NCI-H1417 (cell line): ENCODE measurements around the gene IL36A.

ENCODE experiments used
- DNase-seq, 3 experiments: peaks; one replicate each; lab custom pipeline; 2025; lab: John Stamatoyannopoulos, UW

The IL36A gene

DNA sequence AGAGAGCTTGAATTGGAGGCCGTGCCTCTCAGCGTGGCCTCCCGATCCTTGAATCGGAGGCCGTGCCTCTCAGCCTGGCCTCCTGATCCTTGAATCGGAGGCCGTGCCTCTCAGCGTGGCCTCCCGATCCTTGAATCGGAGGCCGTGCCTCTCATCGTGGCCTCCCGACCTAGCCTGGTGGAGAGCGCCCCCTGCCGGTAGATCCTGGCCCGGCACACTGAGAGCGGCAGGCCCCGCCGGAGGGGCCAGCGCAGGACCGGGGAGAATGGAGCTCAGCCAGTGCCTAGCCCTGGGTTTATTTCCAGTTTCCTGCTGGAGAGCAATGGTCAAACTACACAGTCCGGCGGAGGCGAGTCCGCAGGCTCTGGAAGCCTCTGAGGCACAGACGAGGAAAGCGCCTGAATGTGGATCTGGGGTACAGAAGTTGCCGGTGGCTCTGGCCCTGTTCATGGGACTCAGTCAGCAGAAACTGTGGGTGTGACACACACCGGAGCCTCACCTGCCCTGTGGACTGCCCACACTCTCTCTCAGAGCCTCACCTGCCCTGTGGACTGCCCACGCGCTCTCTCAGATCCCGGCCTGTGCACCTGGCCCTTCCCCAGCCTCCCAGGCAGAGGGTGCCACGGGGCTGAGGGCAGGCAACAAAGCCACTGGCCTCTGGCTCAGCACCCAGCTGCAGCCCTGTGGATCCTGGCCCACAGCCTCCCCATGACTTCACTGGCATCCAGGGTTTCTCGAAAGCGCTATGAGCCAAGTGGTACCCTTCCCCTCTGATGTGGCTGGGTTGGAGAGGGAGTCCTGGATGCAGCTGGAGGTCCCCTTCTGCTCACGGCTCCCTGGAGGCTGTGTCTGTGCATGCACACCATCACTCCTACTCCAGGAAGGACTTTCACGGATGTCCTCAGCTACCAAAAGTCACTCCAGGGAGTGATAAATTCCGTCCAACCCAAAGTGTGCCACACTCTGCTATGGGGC is 45.9 kb downstream of the IL36A start:
- no peak for DNase-seq

DNA sequence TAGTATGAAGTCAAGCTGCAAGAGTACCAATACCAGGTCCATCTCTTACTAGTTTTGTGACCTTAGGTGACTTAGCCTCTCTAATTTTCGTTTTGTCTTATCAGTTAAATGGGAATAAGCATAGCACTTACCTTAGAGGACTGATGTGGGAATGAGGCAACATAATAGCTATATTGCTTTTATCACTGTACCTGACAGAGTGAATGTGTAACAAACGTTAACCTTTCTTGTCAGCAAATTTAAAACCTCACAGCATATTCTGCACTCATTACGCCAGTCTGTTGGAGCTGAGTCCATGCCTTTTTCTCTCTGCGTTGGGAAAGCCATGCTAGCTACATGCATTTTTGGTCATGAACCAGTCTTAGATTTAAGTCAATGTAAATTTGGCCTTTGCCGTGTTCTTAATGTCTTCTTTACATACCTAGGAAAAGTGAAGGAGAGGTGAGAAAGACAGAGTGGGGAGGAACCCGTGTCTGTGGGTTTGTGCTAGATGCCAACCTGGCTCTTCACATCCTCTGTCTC is 47.2 kb downstream of the IL36A start, which contains the start of gene IL36B:
IL36B (minus strand) TSS at position 472 of the 522 bp plus-strand sequence.
- DNase-seq, result no peak

DNA sequence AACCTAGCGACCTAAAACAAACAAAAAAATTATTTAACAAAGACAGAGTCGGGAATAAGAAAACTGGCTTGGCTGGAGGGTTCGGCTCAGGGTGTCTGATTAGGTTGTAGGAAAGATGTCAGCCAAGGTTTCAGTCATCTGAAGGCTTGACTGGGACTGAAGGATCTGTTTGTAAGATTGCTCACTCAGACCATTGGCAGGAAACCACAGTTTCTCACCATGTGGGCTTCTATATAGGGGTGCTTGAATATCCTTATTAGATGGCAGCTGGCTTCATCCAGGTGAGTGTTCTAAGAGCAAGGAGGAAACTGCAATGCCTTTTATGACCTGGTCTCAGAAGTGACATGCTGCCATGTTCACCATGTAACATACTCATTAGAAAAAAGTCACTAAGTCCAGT is 48.4 kb downstream of the IL36A start:
- no peak for DNase-seq

GRCh38 chr2:113054066-113054465 is 48.8 kb downstream of the IL36A start:
- DNase-seq, result no peak

GRCh38 chr2:113056521-113056920 is 51.3 kb downstream of the IL36A start:
- DNase-seq, result no peak

- no peak for DNase-seq
Observed at GRCh38 chr2:113057117-113057516, 51.9 kb downstream of the IL36A start.
